Panc1 (cell line): Measurements from ENCODE around the gene AMPH. TPM values are rescaled to one million over a fixed set of nuclear protein-coding genes. Genes with fewer than 3 reads are reported as not detected.

Source experiments
- ATAC-seq: fragments of 200-7000 bp; cut with Tn5 transposase; 2 replicates; pipeline ENCODE4 v1.9.1; 2020; ENCODE audit warnings: mild to moderate bottlenecking, moderate library complexity
- BruUV-seq: library from RNA; stranded (reverse); fragments of 400-500 nt; replicated peaks from 2 replicates; lab custom pipeline; 2021; lab: Mats Ljungman, UMichigan
- CTCF ChIA-PET: fragments of 300-600 bp; sonication (Branson Sonifier 250); formaldehyde crosslinking; loops from one replicate; lab custom pipeline; 2022; ENCODE audit warnings: antibody characterized with exemption; lab: Charles Lee
- POLR2A ChIA-PET: fragments of 300-600 bp; sonication (Branson Sonifier 250); formaldehyde crosslinking; loops from one replicate; lab custom pipeline; 2022; ENCODE audit warnings: antibody characterized with exemption; lab: Charles Lee
- DNase-seq: peaks from one replicate; pipeline ENCODE4 v3.0.0-alpha.2; 2010; ENCODE audit warnings: low read depth, low spot score
- H3K27ac ChIP-seq: 2 replicates; pipeline ENCODE4 v1.5.1; 2011; ENCODE audit warnings: mild to moderate bottlenecking, low read length, inconsistent platforms
- H3K27me3 ChIP-seq: fragments of 200-500 bp; sonication (Bioruptor generic); 2 replicates; pipeline ENCODE4 v1.6.0; 2014; ENCODE audit warnings: low read length, inconsistent platforms; ENCODE audit not compliant: control insufficient read depth, insufficient read depth
- H3K36me3 ChIP-seq: fragments of 200-500 bp; sonication (Bioruptor generic); 2 replicates; pipeline ENCODE4 v1.5.1; 2014; ENCODE audit warnings: inconsistent platforms, mild to moderate bottlenecking, low read length, moderate library complexity; ENCODE audit not compliant: control insufficient read depth, insufficient read depth
- H3K4me1 ChIP-seq: 2 replicates; pipeline ENCODE4 v1.5.1; 2011; ENCODE audit warnings: inconsistent platforms, mild to moderate bottlenecking, low read length, moderate library complexity; ENCODE audit not compliant: control insufficient read depth, insufficient read depth
- H3K4me3 ChIP-seq, 2 experiments: 2 replicates each; pipeline ENCODE4 v1.5.1; 2011 to 2012; ENCODE audit warnings: low read depth in 2 of 2, low read length in 2 of 2, mild to moderate bottlenecking in 2 of 2, inconsistent platforms in 1 of 2, moderate library complexity in 1 of 2
- H3K9me3 ChIP-seq: fragments of 200-500 bp; sonication (Bioruptor generic); 2 replicates; pipeline ENCODE4 v1.5.1; 2014; ENCODE audit warnings: low read depth, mild to moderate bottlenecking, inconsistent platforms, low read length, moderate library complexity; ENCODE audit not compliant: control insufficient read depth, insufficient read depth
- POLR2AphosphoS5 ChIP-seq: IDR thresholded peaks from 2 replicates; pipeline ENCODE4 v1.6.1; 2012; ENCODE audit warnings: mild to moderate bottlenecking, low read depth, low read length, moderate library complexity
- SIN3A ChIP-seq: IDR thresholded peaks from 2 replicates; pipeline ENCODE4 v1.6.1; 2012; ENCODE audit warnings: low read depth, mild to moderate bottlenecking, low read length, moderate library complexity, borderline replicate concordance; ENCODE audit not compliant: insufficient read depth
- TCF7L2 ChIP-seq: IDR thresholded peaks from 2 replicates; pipeline ENCODE4 v1.6.1; 2011; ENCODE audit warnings: mild to moderate bottlenecking, low read depth, low read length, inconsistent platforms
- in situ Hi-C: cut with HindIII; loops from 2 replicates; pipeline ENCODE4 v1.10.0; 2016; ENCODE audit warnings: low sequenced_read_pairs, low pct_unique_long_range_greater_than_20kb
- intact Hi-C: fragments of 100-400 bp; cut with micrococcal nuclease; formaldehyde crosslinking; loops from one replicate; pipeline ENCODE4 v1.10.0; 2022; ENCODE audit not compliant: unreplicated experiment
- total RNA-seq: library from RNA; stranded (reverse); gene quantifications from one replicate; pipeline ENCODE4 v1.2.1, GENCODE V29; 2021; ENCODE audit not compliant: unreplicated experiment
- TF ChIP-seq, protein P1 (sequence below), 2 experiments: IDR thresholded peaks; 2 replicates each; pipeline ENCODE4 v1.6.1; 2011 to 2012; ENCODE audit warnings: low read depth in 2 of 2, control low read depth in 1 of 2, low read length in 1 of 2, mild to moderate bottlenecking in 1 of 2, moderate library complexity in 1 of 2; ENCODE audit not compliant: insufficient read depth in 1 of 2
- TF ChIP-seq, protein P2 (sequence below): fragments of 450-650 bp; IDR thresholded peaks from 2 replicates; pipeline ENCODE4 v1.5.1; 2017; ENCODE audit warnings: mild to moderate bottlenecking

The AMPH gene
- total RNA-seq, 1 experiment from 2014 or later: not detected

DNA sequence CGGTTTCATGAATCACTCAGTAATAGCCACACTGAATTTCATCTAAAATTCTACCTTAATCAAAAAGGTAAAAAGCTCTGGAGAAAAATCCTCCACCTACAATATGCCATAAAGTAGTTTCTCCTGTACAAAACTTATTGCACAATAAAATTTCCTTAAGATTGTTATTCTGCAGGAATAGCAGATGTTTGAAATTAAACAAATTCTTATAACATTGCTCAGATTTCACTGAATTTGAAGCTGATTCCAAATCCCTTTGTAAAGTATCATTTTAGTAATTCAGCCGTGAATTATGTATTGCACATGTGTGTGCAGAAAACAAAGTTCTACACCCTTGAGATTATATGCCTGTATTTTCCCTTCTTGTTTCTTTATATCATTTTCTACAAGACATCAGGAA is 123.8 kb downstream of the AMPH start:
- intact Hi-C loops: no loop called here
- ChIA-PET POLR2A (no interaction called here), CTCF (no interaction called here)
- Histone ChIP-seq H3K27me3 (peaks cover 2% of the 10 kb centered on the region; the same call in 1 of the 2 replicates), H3K36me3 (no peaks in the 10 kb centered on the region), H3K27ac (no peak overlapping the region), H3K4me3 (no peak overlapping the region), H3K9me3 (no peaks in the 10 kb centered on the region), H3K4me1 (no peaks in the 10 kb centered on the region)
- no peak for DNase-seq
- BruUV-seq: no TSS peak
- TF ChIP-seq SIN3A (no peak), POLR2AphosphoS5 (no peak), TCF7L2 (no peak)
- TF ChIP-seq, protein P1, sequence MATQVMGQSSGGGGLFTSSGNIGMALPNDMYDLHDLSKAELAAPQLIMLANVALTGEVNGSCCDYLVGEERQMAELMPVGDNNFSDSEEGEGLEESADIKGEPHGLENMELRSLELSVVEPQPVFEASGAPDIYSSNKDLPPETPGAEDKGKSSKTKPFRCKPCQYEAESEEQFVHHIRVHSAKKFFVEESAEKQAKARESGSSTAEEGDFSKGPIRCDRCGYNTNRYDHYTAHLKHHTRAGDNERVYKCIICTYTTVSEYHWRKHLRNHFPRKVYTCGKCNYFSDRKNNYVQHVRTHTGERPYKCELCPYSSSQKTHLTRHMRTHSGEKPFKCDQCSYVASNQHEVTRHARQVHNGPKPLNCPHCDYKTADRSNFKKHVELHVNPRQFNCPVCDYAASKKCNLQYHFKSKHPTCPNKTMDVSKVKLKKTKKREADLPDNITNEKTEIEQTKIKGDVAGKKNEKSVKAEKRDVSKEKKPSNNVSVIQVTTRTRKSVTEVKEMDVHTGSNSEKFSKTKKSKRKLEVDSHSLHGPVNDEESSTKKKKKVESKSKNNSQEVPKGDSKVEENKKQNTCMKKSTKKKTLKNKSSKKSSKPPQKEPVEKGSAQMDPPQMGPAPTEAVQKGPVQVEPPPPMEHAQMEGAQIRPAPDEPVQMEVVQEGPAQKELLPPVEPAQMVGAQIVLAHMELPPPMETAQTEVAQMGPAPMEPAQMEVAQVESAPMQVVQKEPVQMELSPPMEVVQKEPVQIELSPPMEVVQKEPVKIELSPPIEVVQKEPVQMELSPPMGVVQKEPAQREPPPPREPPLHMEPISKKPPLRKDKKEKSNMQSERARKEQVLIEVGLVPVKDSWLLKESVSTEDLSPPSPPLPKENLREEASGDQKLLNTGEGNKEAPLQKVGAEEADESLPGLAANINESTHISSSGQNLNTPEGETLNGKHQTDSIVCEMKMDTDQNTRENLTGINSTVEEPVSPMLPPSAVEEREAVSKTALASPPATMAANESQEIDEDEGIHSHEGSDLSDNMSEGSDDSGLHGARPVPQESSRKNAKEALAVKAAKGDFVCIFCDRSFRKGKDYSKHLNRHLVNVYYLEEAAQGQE (IDR thresholded peaks at IDR 0.05; ENCODE audit: insufficient read depth in 1 of 2, low read depth in 2 of 2, low read length in 1 of 2): no peak
- TF ChIP-seq, protein P2, sequence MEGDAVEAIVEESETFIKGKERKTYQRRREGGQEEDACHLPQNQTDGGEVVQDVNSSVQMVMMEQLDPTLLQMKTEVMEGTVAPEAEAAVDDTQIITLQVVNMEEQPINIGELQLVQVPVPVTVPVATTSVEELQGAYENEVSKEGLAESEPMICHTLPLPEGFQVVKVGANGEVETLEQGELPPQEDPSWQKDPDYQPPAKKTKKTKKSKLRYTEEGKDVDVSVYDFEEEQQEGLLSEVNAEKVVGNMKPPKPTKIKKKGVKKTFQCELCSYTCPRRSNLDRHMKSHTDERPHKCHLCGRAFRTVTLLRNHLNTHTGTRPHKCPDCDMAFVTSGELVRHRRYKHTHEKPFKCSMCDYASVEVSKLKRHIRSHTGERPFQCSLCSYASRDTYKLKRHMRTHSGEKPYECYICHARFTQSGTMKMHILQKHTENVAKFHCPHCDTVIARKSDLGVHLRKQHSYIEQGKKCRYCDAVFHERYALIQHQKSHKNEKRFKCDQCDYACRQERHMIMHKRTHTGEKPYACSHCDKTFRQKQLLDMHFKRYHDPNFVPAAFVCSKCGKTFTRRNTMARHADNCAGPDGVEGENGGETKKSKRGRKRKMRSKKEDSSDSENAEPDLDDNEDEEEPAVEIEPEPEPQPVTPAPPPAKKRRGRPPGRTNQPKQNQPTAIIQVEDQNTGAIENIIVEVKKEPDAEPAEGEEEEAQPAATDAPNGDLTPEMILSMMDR: no peak
- ATAC-seq: no peak
- in situ Hi-C loops: no loop called here

DNA sequence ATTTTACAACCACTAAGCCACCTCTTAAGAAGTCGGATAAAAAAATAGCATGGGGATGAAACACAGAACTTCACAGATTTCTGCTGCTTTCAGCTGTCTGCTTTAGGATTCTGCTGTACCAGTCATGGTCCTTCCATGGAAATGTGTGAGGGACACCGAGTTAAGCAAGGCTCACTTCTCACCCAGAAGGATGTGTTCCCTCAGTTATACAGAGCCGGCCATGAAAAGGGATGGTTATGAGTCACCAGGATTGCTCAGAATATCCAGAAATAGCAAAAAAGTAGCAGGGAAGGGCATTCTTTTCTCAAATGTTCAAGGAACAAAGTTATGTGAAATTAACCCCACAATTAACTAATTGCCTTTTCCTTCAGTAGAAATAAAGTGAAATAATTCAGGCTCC is 124.4 kb downstream of the AMPH start:
- POLR2A ChIA-PET: no interaction called here
- CTCF ChIA-PET: no interaction called here
- no peak overlapping the region for H3K27ac ChIP-seq
- in situ Hi-C loops (no loop called here), intact Hi-C loops (no loop called here)
- TF ChIP-seq TCF7L2 (no peak), SIN3A (no peak), POLR2AphosphoS5 (no peak)
- TF ChIP-seq, protein P2: no peak
- TF ChIP-seq, protein P1 (IDR thresholded peaks at IDR 0.05; ENCODE audit: insufficient read depth in 1 of 2, low read depth in 2 of 2, low read length in 1 of 2): no peak
- H3K4me3 ChIP-seq: no peak overlapping the region
- H3K27me3 ChIP-seq: peaks cover 2% of the 10 kb centered on the region; the same call in 1 of the 2 replicates
- ATAC-seq: no peak
- no peak for DNase-seq
- H3K4me1 ChIP-seq: no peaks in the 10 kb centered on the region
- no peaks in the 10 kb centered on the region for H3K9me3 ChIP-seq
- no peaks in the 10 kb centered on the region for H3K36me3 ChIP-seq
- no TSS peak for BruUV-seq
